ENCODE results near the gene IL27RA. TPM values are rescaled to one million over a fixed set of nuclear protein-coding genes. Genes with fewer than 3 reads are reported as not detected.

Gene IL27RA
- total and polyA plus RNA-seq, 2 donors (not counting 1 experiment from before 2014, with no cell fraction given) = 36.2 to 38.6 TPM

DNA sequence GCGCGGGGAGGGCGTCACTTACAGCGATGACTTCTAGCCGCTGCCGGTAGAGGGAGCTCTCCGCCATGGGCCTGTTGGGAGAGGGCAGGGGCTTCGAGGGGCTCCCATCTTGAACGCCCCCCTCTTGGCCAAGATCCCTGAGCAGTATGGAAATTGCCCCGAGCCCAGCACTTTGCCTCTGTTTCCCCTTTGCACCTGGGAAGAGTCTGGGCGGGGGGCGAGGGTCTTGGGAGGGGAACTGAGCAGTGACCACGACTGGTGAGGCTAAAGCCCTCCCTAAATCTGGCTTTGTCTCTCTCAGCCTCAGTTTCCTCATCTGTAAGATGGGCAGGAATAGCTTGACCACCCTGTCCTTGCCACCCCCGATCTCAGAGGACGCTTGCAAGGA is 27.5 kb downstream of the IL27RA start:
- Histone ChIP-seq H3K9me3 (ENCODE audit: control extremely low read depth in 1 of 3, control insufficient read depth in 2 of 3, insufficient read depth in 1 of 3, low read length in 2 of 3) (peaks cover 0 to 8% (median 0%) of the 10 kb centered on the region in 3 donors), H2AFZ (ENCODE audit: insufficient read depth, low read depth, low read length, poor library complexity, severe bottlenecking) (no peak overlapping the region), H4K20me1 (ENCODE audit: control insufficient read depth, insufficient read depth, low read length, poor library complexity, severe bottlenecking) (no peaks in the 10 kb centered on the region), H3K4me3 (ENCODE audit: control extremely low read depth in 1 of 5, extremely low read depth in 1 of 5, insufficient read depth in 1 of 5, low read depth in 2 of 5, low read length in 4 of 5) (no peak overlapping the region), H3K27me3 (replicated peaks in 1 of 4; ENCODE audit: control extremely low read depth in 1 of 4, control insufficient read depth in 3 of 4, insufficient read depth in 4 of 4, low read length in 3 of 4) (peaks cover 0 to 54% (median 28%) of the 10 kb centered on the region in 4 experiments), H3K36me3 (replicated peaks in 1 of 2; ENCODE audit: control extremely low read depth in 1 of 2, control insufficient read depth in 1 of 2, extremely low read depth in 1 of 2, insufficient read depth in 2 of 2, low read length in 1 of 2) (no peaks in the 10 kb centered on the region), H3K79me2 (ENCODE audit: control insufficient read depth, insufficient read depth, low read length) (no peaks in the 10 kb centered on the region), H3K27ac (ENCODE audit: low read length in 2 of 2) (no peak overlapping the region), H3K4me2 (replicated peaks; ENCODE audit: low read depth, low read length, poor library complexity, severe bottlenecking) (peak overlapping the region; percentile 45), H3K9ac (ENCODE audit: low read length) (no peak overlapping the region), H3K4me1 (ENCODE audit: control insufficient read depth in 2 of 2, insufficient read depth in 2 of 2, low read length in 2 of 2) (peaks cover 18 to 22% of the 10 kb centered on the region in 2 donors)
- no peak for TF ChIP-seq EZH2 (IDR thresholded peaks at IDR 0.05; ENCODE audit: borderline replicate concordance, insufficient read depth, low read depth, low read length, poor library complexity, severe bottlenecking)
- TF ChIP-seq, protein P1, sequence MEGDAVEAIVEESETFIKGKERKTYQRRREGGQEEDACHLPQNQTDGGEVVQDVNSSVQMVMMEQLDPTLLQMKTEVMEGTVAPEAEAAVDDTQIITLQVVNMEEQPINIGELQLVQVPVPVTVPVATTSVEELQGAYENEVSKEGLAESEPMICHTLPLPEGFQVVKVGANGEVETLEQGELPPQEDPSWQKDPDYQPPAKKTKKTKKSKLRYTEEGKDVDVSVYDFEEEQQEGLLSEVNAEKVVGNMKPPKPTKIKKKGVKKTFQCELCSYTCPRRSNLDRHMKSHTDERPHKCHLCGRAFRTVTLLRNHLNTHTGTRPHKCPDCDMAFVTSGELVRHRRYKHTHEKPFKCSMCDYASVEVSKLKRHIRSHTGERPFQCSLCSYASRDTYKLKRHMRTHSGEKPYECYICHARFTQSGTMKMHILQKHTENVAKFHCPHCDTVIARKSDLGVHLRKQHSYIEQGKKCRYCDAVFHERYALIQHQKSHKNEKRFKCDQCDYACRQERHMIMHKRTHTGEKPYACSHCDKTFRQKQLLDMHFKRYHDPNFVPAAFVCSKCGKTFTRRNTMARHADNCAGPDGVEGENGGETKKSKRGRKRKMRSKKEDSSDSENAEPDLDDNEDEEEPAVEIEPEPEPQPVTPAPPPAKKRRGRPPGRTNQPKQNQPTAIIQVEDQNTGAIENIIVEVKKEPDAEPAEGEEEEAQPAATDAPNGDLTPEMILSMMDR (IDR thresholded peaks at IDR 0.05) = peak; percentile 81
- DNase-seq (peak; percentile 68), ATAC-seq (ENCODE audit: low read depth) (no peak)
- Mint-ChIP-seq H3K4me3 (no peak overlapping the region), H3K4me1 (peaks cover 18% of the 10 kb centered on the region), H3K9me3 (ENCODE audit: insufficient read depth) (no peaks in the 10 kb centered on the region), H3K27me3 (peaks cover 37% of the 10 kb centered on the region), H3K27ac (no peak overlapping the region)
- WGBS (ENCODE audit: insufficient coverage) = 10% methylated on average over 13 of the region's 15 CpGs
- POLR2A ChIA-PET = no interaction called here
- intact Hi-C loops (cut with micrococcal nuclease) = loop anchor here (2.0 kb wide), 1 partner anchor 14 kb away; the partner anchor contains the start of gene MISP3
- CTCF ChIA-PET = interaction anchor here (0.8 to 3.4 kb wide), 22 partner anchors 10 to 290 kb away, joined by 3 to 43 read pairs (median 4); partner anchors contain the start of genes ASF1B, BRME1, CC2D1A and MISP3

GRCh38 chr19:14059652-14060155 is 28.1 kb downstream of the IL27RA start:
- no peak for TF ChIP-seq EZH2 (IDR thresholded peaks at IDR 0.05; ENCODE audit: borderline replicate concordance, insufficient read depth, low read depth, low read length, poor library complexity, severe bottlenecking)
- TF ChIP-seq, protein P1 (IDR thresholded peaks at IDR 0.05) = no peak
- CTCF ChIA-PET = interaction anchor here (0.8 to 3.4 kb wide), 21 partner anchors 9 to 289 kb away, joined by 3 to 43 read pairs (median 4); partner anchors contain the start of genes BRME1, CC2D1A, MISP3 and NANOS3
- Histone ChIP-seq H4K20me1 (ENCODE audit: control insufficient read depth, insufficient read depth, low read length, poor library complexity, severe bottlenecking) (no peaks in the 10 kb centered on the region), H3K27ac (ENCODE audit: low read length in 2 of 2) (no peak overlapping the region), H3K4me2 (replicated peaks; ENCODE audit: low read depth, low read length, poor library complexity, severe bottlenecking) (no peak overlapping the region), H3K27me3 (replicated peaks in 1 of 4; ENCODE audit: control extremely low read depth in 1 of 4, control insufficient read depth in 3 of 4, insufficient read depth in 4 of 4, low read length in 3 of 4) (peaks cover 0 to 54% (median 28%) of the 10 kb centered on the region in 4 experiments), H3K9ac (ENCODE audit: low read length) (no peak overlapping the region), H3K9me3 (ENCODE audit: control extremely low read depth in 1 of 3, control insufficient read depth in 2 of 3, insufficient read depth in 1 of 3, low read length in 2 of 3) (peaks cover 0 to 11% (median 0%) of the 10 kb centered on the region in 3 donors), H3K79me2 (ENCODE audit: control insufficient read depth, insufficient read depth, low read length) (no peaks in the 10 kb centered on the region), H2AFZ (ENCODE audit: insufficient read depth, low read depth, low read length, poor library complexity, severe bottlenecking) (no peak overlapping the region), H3K4me1 (ENCODE audit: control insufficient read depth in 2 of 2, insufficient read depth in 2 of 2, low read length in 2 of 2) (peaks cover 18 to 22% of the 10 kb centered on the region in 2 donors), H3K36me3 (replicated peaks in 1 of 2; ENCODE audit: control extremely low read depth in 1 of 2, control insufficient read depth in 1 of 2, extremely low read depth in 1 of 2, insufficient read depth in 2 of 2, low read length in 1 of 2) (no peaks in the 10 kb centered on the region), H3K4me3 (ENCODE audit: control extremely low read depth in 1 of 5, extremely low read depth in 1 of 5, insufficient read depth in 1 of 5, low read depth in 2 of 5, low read length in 4 of 5) (no peak overlapping the region)
- peaks cover 18% of the 10 kb centered on the region for H3K4me1 Mint-ChIP-seq
- POLR2A ChIA-PET = interaction anchor here (0.6 kb wide), 1 partner anchor 88 kb away, joined by 5 read pairs; no protein-coding TSS in a partner anchor
- H3K27ac Mint-ChIP-seq = no peak overlapping the region
- peaks cover 37% of the 10 kb centered on the region for H3K27me3 Mint-ChIP-seq
- ATAC-seq (ENCODE audit: low read depth) (no peak), DNase-seq (no peak)
- intact Hi-C loops (cut with micrococcal nuclease) = loop anchor here (2.0 kb wide), 1 partner anchor 13 kb away; the partner anchor contains the start of gene MISP3
- 71% methylated on average over 5 of the region's 8 CpGs for WGBS (ENCODE audit: insufficient coverage)
- no peak overlapping the region for H3K4me3 Mint-ChIP-seq
- no peaks in the 10 kb centered on the region for H3K9me3 Mint-ChIP-seq (ENCODE audit: insufficient read depth)
